GM19043 (cell line): ENCODE measurements around the gene UBE2E2.
A peak's percentile ranks its signal among the peaks of the same experiment; 100 is the strongest.

ENCODE experiments used
- ATAC-seq: cut with Tn5 transposase; IDR thresholded peaks from one replicate; pipeline ENCODE4 v1.9.1; 2021; ENCODE audit warnings: low read depth; ENCODE audit not compliant: unreplicated experiment

UBE2E2 gene

GRCh38 chr3:23431764-23432163 lies 228.6 kb downstream of the UBE2E2 start:
- no peak for ATAC-seq

GRCh38 chr3:23435318-23435717 lies 232.2 kb downstream of the UBE2E2 start:
- ATAC-seq, result no peak

- no peak for ATAC-seq
Measured at GRCh38 chr3:23435904-23436303, 232.8 kb downstream of the UBE2E2 start.

GRCh38 chr3:23437484-23438145 lies 234.5 kb downstream of the UBE2E2 start:
- no peak for ATAC-seq

DNA sequence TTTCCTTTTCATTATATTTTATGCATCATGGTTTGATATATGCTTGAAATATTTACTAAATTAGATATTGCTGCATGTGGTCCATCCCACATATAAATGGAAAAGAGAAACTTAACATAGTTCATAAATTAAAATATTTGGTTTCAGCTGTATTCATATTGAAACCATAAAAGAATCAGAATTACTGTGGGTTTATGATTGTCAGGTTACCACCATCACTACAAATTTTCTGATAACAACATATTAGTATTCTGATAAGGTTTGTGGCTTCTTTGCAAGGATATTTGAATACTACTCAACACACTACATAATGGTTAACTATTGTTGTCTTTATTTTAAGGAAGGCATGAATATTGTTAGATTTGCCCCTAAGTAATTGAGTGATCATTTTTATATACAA lies 235.5 kb downstream of the UBE2E2 start:
- ATAC-seq, result no peak

- ATAC-seq, result no peak
Measured at GRCh38 chr3:23439080-23439479, 236.0 kb downstream of the UBE2E2 start.

GRCh38 chr3:23440416-23441294 lies 237.5 kb downstream of the UBE2E2 start:
- ATAC-seq, result no peak

GRCh38 chr3:23442598-23443383 lies 239.7 kb downstream of the UBE2E2 start:
- peak; percentile 55 for ATAC-seq

- no peak for ATAC-seq
Measured at GRCh38 chr3:23444386-23444785, 241.3 kb downstream of the UBE2E2 start.

- no peak for ATAC-seq
Measured at GRCh38 chr3:23446301-23446700, 243.2 kb downstream of the UBE2E2 start.

DNA sequence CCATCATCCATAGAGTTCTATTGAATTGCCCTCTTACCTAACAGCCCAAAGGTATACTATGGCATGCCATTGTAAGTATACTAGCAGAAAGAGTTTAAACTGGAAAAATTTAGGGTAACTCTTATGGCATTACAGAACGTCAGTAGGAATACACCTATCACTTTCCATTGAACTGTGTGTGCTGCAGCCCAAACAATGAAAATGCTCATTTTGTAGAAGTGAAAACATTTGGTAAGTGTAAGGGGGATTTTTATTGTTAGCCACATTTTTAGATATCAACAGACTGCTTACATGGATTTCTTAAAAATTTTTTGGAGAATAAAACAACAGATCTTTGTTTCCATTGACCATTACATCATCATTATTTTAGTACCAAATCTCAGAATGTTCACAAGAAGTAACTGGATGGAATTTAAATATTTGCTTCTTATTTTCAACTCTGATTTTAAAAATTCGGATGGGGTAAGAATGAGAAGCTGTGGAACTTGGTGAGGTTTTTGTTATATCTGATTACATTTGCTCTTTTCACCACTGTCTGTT lies 245.9 kb downstream of the UBE2E2 start:
- no peak for ATAC-seq

GRCh38 chr3:23450051-23450450 lies 246.9 kb downstream of the UBE2E2 start:
- no peak for ATAC-seq

DNA sequence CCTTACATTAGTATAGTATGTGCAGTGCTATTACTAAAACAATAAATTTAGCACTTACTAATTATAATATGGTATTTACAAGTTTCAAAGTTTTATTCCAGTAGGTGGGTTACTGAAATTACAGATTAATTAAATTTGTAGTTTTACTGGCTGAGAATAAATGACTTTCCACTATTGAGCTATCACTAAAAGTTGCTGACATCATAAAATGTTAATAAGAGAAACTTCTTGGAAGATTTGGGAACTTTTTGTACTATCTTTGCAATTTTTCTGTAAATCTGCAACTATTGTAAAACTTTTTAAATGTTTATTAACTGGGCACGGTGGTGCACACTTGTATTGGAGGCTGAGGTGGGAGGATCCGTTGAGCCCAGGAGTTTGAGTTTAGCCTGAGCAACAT lies 247.7 kb downstream of the UBE2E2 start:
- ATAC-seq, result no peak

GRCh38 chr3:23452408-23452807 lies 249.3 kb downstream of the UBE2E2 start:
- ATAC-seq, result no peak

GRCh38 chr3:23455084-23455483 lies 252.0 kb downstream of the UBE2E2 start:
- no peak for ATAC-seq

- no peak for ATAC-seq
Measured at GRCh38 chr3:23455775-23456174, 252.6 kb downstream of the UBE2E2 start.

DNA sequence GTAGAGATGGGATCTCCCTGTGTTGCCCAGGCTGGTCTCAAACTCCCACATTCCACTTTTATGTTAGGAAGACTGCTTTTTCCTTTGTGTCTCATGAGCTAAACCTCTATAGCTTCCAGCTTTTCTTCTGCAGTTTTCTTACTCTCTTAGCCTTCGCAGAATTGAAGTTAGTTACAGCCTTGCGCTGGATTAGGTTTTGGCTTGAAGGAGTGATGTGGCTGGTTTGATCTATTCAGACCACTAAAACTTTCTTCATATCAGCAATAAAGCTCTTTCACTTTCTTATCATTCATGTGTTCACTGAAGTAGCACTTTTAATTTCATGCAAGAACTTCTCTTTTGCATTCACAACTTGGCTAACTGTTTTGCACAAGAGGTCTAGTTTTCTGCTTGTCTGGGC lies 254.6 kb downstream of the UBE2E2 start:
- no peak for ATAC-seq

DNA sequence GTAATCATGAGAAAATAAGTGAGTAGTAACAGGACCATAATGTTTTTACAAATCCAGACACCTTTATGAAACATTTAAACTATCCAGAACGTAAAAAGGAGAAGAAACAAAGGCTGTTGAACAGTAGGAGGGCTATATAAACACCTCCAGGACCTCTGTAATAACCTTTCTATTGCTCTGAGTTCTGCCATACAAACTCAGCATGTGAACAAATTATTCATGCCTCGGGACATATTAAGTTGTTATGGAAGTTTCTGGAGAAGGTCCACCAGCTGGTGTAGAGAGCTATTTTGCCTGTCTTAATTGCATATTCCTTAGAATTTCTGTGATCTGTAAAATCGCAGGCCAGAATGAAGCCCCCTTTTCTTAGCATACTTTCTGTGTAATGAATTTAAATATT lies 256.3 kb downstream of the UBE2E2 start:
- no peak for ATAC-seq

GRCh38 chr3:23459889-23460546 lies 256.9 kb downstream of the UBE2E2 start:
- no peak for ATAC-seq

DNA sequence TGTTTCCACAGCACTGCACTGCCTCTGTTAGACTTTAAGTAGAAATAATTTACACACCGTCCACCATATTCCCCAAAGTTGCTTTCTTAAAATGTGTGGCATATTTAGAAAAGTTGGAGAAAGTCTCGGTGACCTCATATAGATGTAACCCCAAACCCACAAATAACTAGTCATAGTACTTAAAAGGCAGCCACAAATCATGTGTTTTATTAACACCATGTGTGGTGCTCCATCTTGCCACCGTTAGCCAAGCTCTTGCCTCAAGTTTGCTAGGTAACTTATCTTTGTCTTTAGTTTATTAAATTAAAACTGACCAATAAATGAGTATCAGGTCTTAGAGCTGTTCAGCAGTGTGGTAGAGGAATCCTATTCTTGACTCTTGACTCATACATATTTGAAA lies 257.9 kb downstream of the UBE2E2 start:
- ATAC-seq, result no peak
